ENCODE data around the gene NKD2. TPM values are rescaled to one million over a fixed set of nuclear protein-coding genes. Genes with fewer than 3 reads are reported as not detected.

The NKD2 gene
- total and polyA plus RNA-seq, 2 experiments from 2014 or later, result not detected

DNA sequence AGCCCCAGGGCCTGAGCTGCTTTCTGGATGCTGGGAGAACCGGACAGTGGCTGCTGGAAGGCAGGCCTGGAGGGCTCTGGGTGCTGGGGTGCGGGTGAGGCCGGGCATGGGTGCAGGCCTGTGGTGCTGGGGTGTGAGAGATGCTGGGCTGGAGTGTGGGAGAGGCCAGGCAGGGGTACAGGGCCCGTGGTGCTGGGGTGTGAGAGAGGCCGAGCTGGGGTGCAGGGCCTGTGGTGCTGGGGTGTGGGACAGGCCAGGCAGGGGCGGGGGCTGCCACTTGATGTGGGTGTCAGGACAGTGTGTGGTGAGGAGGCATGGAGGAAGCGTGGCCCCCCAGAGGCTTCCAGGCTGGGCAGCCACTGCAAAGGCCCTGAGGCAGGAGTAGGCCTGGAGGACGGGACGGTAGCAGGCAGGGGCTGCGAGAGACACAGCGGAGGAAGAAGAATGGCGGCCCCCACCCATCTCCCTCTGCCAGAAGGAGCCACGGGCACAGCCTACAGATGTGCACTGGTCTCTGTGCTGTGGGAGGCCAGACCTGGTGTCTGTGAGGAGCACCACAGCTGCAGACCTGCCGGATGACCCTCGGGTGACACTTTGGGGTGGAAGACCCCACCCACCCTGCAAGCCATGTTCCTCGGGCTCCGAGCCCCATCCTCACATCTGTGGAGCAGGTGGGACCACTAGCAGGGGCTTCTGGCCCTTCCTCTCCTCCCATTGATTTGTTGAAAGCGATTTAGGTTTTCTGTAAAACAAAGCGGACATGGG, 9.3 kb downstream of the NKD2 start:
- WGBS, 2 experiments (ENCODE audit: low coverage in 1 of 2, low lambda C conversion rate in 2 of 2, missing lambda C conversion rate in 2 of 2), result 66 to 67% methylated on average over 13 to 19 of the region's 19 CpGs
- no peak for TF ChIP-seq EZH2phosphoT487 (IDR thresholded peaks at IDR 0.05; ENCODE audit: insufficient read depth, low read depth)
- no peak for TF ChIP-seq EZH2 (IDR thresholded peaks at IDR 0.05; ENCODE audit: insufficient read depth, poor library complexity, severe bottlenecking)
- H3K27me3 ChIP-seq (replicated peaks; ENCODE audit: insufficient read depth), result 0 out of 2 replicates have a peak, but pooled peaks cover 3% of the 10 kb centered on the region

DNA sequence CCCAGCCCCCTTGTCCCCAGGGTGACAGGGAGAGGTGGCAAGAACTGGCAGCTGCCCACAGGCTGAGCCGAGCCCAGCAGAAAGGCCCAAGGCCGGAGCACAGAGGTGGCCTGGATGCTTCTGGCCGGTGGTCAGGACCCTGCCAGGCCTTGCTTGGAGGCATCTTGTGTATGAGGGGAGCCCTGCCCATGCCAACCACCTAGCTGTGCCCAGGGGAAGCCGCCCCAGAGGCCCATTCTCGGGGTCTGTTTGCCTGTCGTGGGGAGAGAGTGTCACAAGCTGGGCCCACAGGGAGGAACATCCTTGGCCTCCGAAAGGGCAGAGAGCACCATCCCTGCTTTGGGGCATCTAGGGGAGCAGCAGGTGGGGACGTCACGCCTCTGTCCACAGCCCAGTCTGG, 10.0 kb downstream of the NKD2 start:
- no peak for DNase-seq
- Histone ChIP-seq H3K4me1 (ENCODE audit: insufficient read depth) (no peaks in the 10 kb centered on the region), H3K36me3 (ENCODE audit: low read depth) (no peaks in the 10 kb centered on the region), H3K27me3 (replicated peaks; ENCODE audit: insufficient read depth) (0 out of 2 replicates have a peak, but pooled peaks cover 3% of the 10 kb centered on the region), H3K79me2 (ENCODE audit: insufficient read depth) (no peaks in the 10 kb centered on the region), H3K4me3 (no peak overlapping the region), H3K9me3 (ENCODE audit: low read depth) (no peaks in the 10 kb centered on the region), H4K20me1 (ENCODE audit: insufficient read depth) (no peaks in the 10 kb centered on the region), H3K9ac (no peak overlapping the region), H3K27ac (no peak overlapping the region), H3F3A (ENCODE audit: insufficient read depth) (no peaks in the 10 kb centered on the region), H3K4me2 (ENCODE audit: unreplicated experiment) (no peak overlapping the region), H2AFZ (no peak overlapping the region), H3K9me2 (ENCODE audit: insufficient read depth) (no peaks in the 10 kb centered on the region)
- in situ Hi-C loops (cut with MboI), result no loop called here
- TF ChIP-seq EZH2phosphoT487 (IDR thresholded peaks at IDR 0.05; ENCODE audit: insufficient read depth, low read depth) (no peak), EZH2 (IDR thresholded peaks at IDR 0.05; ENCODE audit: insufficient read depth, poor library complexity, severe bottlenecking) (no peak)
- 63 to 83% methylated on average over 8 to 9 of the region's 9 CpGs for WGBS, 2 experiments (ENCODE audit: low coverage in 1 of 2, low lambda C conversion rate in 2 of 2, missing lambda C conversion rate in 2 of 2)

More for the DNA sequence above, 9.3 kb downstream of the NKD2 start:
- Histone ChIP-seq H3F3A (ENCODE audit: insufficient read depth) (no peaks in the 10 kb centered on the region), H2AFZ (no peak overlapping the region), H3K4me3 (no peak overlapping the region), H3K9me2 (ENCODE audit: insufficient read depth) (no peaks in the 10 kb centered on the region), H3K79me2 (ENCODE audit: insufficient read depth) (no peaks in the 10 kb centered on the region), H4K20me1 (ENCODE audit: insufficient read depth) (no peaks in the 10 kb centered on the region), H3K27ac (no peak overlapping the region), H3K9ac (no peak overlapping the region), H3K9me3 (ENCODE audit: low read depth) (no peaks in the 10 kb centered on the region), H3K36me3 (ENCODE audit: low read depth) (no peaks in the 10 kb centered on the region), H3K4me2 (ENCODE audit: unreplicated experiment) (no peak overlapping the region), H3K4me1 (ENCODE audit: insufficient read depth) (no peaks in the 10 kb centered on the region)
- DNase-seq, result no peak
- in situ Hi-C loops (cut with MboI), result no loop called here

GRCh38 chr5:1019001-1019905, 10.7 kb downstream of the NKD2 start:
- in situ Hi-C loops (cut with MboI), result no loop called here
- 72 to 75% methylated on average over 37 of the region's 37 CpGs for WGBS, 2 experiments (ENCODE audit: low coverage in 1 of 2, low lambda C conversion rate in 2 of 2, missing lambda C conversion rate in 2 of 2)
- H3K27me3 ChIP-seq (replicated peaks; ENCODE audit: insufficient read depth), result 0 out of 2 replicates have a peak, but pooled peaks cover 3% of the 10 kb centered on the region

DNA sequence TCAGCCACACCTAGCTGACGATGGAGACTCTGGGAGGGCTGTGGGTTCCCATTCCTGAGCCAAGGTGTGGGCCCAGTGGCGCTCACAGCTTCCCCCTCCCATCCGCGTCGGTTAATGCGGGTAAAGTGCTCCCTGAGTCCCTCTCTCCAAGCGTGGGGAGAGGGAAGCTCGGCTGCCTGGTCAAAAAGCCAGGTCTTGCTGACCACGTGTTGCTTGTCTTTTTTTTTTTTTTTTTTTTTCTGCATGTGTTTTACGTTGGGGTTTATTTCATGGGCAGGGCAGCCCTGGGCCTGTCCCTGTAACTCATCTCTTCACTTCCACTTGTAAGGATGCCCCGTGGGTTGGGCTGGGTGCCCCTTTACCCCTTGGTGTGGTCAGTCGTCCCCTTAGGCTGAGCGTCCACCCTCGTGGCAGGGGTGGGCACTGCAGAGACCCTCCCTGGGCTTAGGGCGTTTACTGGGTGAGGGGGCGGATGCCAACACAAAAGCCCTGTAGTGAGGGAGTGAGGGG, 11.9 kb downstream of the NKD2 start:
- H3K9me2 ChIP-seq (ENCODE audit: insufficient read depth), result no peaks in the 10 kb centered on the region
- no peaks in the 10 kb centered on the region for H3K9me3 ChIP-seq (ENCODE audit: low read depth)
- no peak overlapping the region for H3K4me2 ChIP-seq (ENCODE audit: unreplicated experiment)
- TF ChIP-seq EZH2phosphoT487 (IDR thresholded peaks at IDR 0.05; ENCODE audit: insufficient read depth, low read depth) (no peak), EZH2 (IDR thresholded peaks at IDR 0.05; ENCODE audit: insufficient read depth, poor library complexity, severe bottlenecking) (no peak)
- no peaks in the 10 kb centered on the region for H3K79me2 ChIP-seq (ENCODE audit: insufficient read depth)
- no peaks in the 10 kb centered on the region for H4K20me1 ChIP-seq (ENCODE audit: insufficient read depth)
- no peak for DNase-seq
- H3K4me3 ChIP-seq, result no peak overlapping the region
- no peak overlapping the region for H3K9ac ChIP-seq
- WGBS, 2 experiments (ENCODE audit: low coverage in 1 of 2, low lambda C conversion rate in 2 of 2, missing lambda C conversion rate in 2 of 2), result 72 to 74% methylated on average over 16 of the region's 16 CpGs
- H3K27me3 ChIP-seq (replicated peaks; ENCODE audit: insufficient read depth), result 0 out of 2 replicates have a peak, but pooled peaks cover 3% of the 10 kb centered on the region
- no peaks in the 10 kb centered on the region for H3K36me3 ChIP-seq (ENCODE audit: low read depth)
- no peaks in the 10 kb centered on the region for H3K4me1 ChIP-seq (ENCODE audit: insufficient read depth)
- no peak overlapping the region for H3K27ac ChIP-seq
- H3F3A ChIP-seq (ENCODE audit: insufficient read depth), result no peaks in the 10 kb centered on the region
- in situ Hi-C loops (cut with MboI), result no loop called here
- H2AFZ ChIP-seq, result no peak overlapping the region

More at GRCh38 chr5:1019001-1019905, 10.7 kb downstream of the NKD2 start:
- H3K4me3 ChIP-seq, result no peak overlapping the region
- no peaks in the 10 kb centered on the region for H3K36me3 ChIP-seq (ENCODE audit: low read depth)
- no peak overlapping the region for H3K27ac ChIP-seq
- no peaks in the 10 kb centered on the region for H3K9me3 ChIP-seq (ENCODE audit: low read depth)
- H3K9ac ChIP-seq, result no peak overlapping the region
- no peaks in the 10 kb centered on the region for H3K4me1 ChIP-seq (ENCODE audit: insufficient read depth)
- H3K9me2 ChIP-seq (ENCODE audit: insufficient read depth), result no peaks in the 10 kb centered on the region
- no peak for DNase-seq
- no peaks in the 10 kb centered on the region for H3F3A ChIP-seq (ENCODE audit: insufficient read depth)
- H4K20me1 ChIP-seq (ENCODE audit: insufficient read depth), result no peaks in the 10 kb centered on the region
- no peaks in the 10 kb centered on the region for H3K79me2 ChIP-seq (ENCODE audit: insufficient read depth)
- H2AFZ ChIP-seq, result no peak overlapping the region
- TF ChIP-seq EZH2 (IDR thresholded peaks at IDR 0.05; ENCODE audit: insufficient read depth, poor library complexity, severe bottlenecking) (no peak), EZH2phosphoT487 (IDR thresholded peaks at IDR 0.05; ENCODE audit: insufficient read depth, low read depth) (no peak)
- no peak overlapping the region for H3K4me2 ChIP-seq (ENCODE audit: unreplicated experiment)
